ENCODE results near the gene QRFPR.

QRFPR gene

DNA sequence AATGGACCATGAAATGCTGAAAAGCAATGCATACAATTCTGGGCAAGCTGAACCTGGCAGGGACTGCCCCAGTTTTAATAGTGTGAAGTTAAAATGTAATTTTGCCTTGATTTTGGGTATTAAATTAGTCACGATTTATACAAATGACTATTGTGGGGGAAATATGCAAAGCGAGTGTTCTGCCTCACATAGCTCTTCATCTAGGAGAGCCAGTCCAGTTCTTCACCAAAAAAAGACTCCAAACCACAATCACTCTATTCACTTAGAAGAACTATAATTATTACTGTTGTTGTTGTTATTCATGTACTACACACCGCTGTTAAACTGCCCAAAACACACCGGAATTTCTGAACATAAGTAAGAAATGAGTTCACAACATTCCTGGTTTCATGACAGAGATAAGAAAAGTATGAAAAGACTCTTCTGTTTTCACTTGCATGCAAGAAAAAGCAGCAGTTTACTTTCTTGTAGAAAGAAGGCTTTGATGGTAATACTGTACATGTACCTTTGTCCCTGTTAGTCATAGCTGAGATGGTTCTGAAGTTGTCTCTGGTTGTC, 101.9 kb downstream of the QRFPR start:
- DNase-seq (ENCODE audit: low read depth, low spot score) = no peak
- H3K4me3 ChIP-seq (ENCODE audit: low read length) = no peak overlapping the region
